ENCODE data around the gene ZNF346.
A peak's percentile ranks its signal among the peaks of the same experiment; 100 is the strongest.

ZNF346 gene

GRCh38 chr5:177124486-177124991, 102.0 kb downstream of the ZNF346 start:
- peak in 1 of 2 donors; percentile 41 for ATAC-seq

DNA sequence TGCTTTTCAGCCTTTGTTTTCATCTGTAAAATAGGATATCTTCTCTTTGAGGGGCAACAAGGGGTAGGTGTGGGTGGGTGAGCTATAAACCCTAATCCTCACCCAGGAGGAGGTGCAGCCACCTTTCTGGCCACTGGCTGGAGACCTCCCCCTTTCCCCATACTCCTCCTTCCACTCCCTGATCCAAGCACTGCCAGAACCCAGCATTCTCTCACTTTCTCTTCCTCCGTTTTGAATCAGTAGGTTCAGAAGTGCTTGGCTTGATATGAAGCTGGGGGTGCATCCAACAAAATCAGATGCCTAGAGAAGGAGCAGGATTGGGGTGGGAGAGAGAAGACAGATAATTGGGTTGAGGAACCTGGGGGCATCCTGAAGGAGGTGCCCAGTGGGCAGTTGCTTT, 104.3 kb downstream of the ZNF346 start:
- no peak for ATAC-seq

DNA sequence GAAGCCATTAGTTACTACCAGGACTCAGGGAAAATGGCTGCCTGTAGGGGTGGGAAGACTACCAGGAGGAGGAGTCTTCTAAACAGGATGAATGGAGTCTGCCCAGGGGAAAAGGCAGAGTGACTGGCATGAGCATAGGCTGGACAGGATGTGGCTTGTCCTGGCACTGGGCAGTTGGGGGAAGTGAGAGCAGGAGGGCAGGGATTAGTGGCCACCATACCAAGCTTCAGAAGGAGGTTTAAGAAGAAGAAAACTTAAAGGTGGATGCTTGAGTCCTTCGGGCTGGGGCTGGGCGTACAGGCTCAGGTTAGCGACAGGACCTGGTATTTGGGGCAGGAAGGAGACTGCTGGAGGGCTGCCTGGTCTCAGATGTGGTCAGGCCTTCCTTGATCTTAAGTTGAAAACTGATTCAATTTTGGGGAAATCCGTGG, 106.1 kb downstream of the ZNF346 start:
- ATAC-seq = no peak

GRCh38 chr5:177130211-177131018, 107.9 kb downstream of the ZNF346 start:
- no peak for ATAC-seq
